ENCODE measurements around the gene SIGLEC6. TPM values are rescaled to one million over a fixed set of nuclear protein-coding genes. Genes with fewer than 3 reads are reported as not detected.

The SIGLEC6 gene
- 0.31 TPM in 1 of 2 replicates, not detected in the other for total RNA-seq (2021)
- long read RNA-seq, result 0 reads

DNA sequence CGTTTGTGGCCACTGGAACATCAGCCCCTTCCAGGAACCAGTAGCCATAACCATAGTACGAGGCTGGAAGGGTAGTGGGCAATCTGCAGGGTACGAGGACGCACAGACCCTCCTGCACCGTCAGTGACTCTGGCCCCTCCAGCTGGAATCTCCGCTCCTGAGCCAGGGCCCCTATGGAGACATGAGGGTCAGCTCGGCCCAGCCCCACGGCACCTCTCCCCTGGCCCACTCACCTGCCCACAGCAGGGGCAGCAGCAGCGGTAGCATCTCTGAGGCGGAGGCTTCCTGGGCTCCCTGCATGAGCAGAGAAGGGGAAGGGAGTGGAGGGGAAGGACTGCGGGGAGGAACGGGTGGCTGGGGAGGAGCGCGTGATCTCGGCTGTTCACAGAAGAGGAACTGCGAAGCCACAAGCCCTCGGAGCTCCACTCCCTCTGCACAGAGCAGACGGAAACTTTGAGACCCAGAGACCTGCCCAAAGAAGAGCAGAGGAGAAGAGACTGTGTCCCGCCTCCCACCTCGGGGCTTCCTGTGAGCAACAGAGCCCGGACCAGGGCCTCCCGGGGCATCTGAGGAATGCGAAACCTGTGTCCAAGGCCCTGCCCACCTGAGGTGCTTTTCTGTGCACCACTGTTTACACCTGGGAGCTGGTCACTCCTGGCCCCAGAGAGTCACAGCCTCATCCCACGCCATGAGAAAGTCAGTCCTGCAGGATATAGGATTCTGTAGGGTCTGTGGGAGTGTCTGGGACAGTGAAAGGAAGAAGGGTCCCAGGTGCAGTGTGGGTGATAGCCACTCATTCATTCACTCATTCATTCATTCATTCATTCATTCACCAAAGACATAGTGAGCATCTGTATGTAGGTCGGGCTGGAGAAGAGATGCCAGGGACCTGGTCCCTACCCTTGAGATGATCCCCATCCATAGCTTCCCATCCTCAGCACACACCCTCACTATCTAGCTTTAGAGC, at the start of gene SIGLEC6:
Gene SIGLEC6 (minus strand): TSS at position 322 of the 967 bp plus-strand sequence. CDS start 22 bp downstream, at position 300.
- H3K4me3 Mint-ChIP-seq, result no peak within 1 kb of the TSS
- H3K27ac ChIP-seq (ENCODE audit: insufficient read length, low read depth, low read length), result no peak within 1 kb of the TSS
- no peak within 1 kb of the TSS for H3T11ph ChIP-seq (ENCODE audit: low read length)
- no peak within 1 kb of the TSS for H2AFZ ChIP-seq (ENCODE audit: low read length)
- no peaks in the 10 kb centered on the region for H3K4me1 ChIP-seq (ENCODE audit: insufficient read depth, low read length)
- no peaks in the 10 kb centered on the region for H3K27me3 ChIP-seq (ENCODE audit: insufficient read depth, low read length)
- no peak within 1 kb of the TSS for H3K23ac ChIP-seq (ENCODE audit: insufficient read length, low read depth, low read length)
- no peak within 1 kb of the TSS for H2BK5ac ChIP-seq (ENCODE audit: insufficient read length, low read length)
- TF ChIP-seq, protein P1, sequence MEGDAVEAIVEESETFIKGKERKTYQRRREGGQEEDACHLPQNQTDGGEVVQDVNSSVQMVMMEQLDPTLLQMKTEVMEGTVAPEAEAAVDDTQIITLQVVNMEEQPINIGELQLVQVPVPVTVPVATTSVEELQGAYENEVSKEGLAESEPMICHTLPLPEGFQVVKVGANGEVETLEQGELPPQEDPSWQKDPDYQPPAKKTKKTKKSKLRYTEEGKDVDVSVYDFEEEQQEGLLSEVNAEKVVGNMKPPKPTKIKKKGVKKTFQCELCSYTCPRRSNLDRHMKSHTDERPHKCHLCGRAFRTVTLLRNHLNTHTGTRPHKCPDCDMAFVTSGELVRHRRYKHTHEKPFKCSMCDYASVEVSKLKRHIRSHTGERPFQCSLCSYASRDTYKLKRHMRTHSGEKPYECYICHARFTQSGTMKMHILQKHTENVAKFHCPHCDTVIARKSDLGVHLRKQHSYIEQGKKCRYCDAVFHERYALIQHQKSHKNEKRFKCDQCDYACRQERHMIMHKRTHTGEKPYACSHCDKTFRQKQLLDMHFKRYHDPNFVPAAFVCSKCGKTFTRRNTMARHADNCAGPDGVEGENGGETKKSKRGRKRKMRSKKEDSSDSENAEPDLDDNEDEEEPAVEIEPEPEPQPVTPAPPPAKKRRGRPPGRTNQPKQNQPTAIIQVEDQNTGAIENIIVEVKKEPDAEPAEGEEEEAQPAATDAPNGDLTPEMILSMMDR (conservative IDR thresholded peaks at IDR 0.05), result no peak
- no peak within 1 kb of the TSS for H3K4me2 ChIP-seq (ENCODE audit: insufficient read depth, insufficient read length, low read length)
- H2BK20ac ChIP-seq (ENCODE audit: low read depth, low read length, poor library complexity, severe bottlenecking), result no peak within 1 kb of the TSS
- H3K9me3 Mint-ChIP-seq, result peaks cover 49 to 93% of the 10 kb centered on the region in 2 experiments
- no peaks in the 10 kb centered on the region for H3K79me2 ChIP-seq (ENCODE audit: insufficient read depth, low read length)
- no peak within 1 kb of the TSS for H3K27ac Mint-ChIP-seq
- no peak within 1 kb of the TSS for H2BK120ac ChIP-seq (ENCODE audit: low read depth, low read length, poor library complexity, severe bottlenecking)
- H3K56ac ChIP-seq (ENCODE audit: insufficient read length, low read depth, low read length), result no peak within 1 kb of the TSS
- peaks cover 50% of the 10 kb centered on the region for H3K27me3 Mint-ChIP-seq (ENCODE audit: low read depth)
- no peak within 1 kb of the TSS for H3K9ac ChIP-seq (ENCODE audit: extremely low read depth, insufficient read length, low read length)
- peaks cover 0 to 8% of the 10 kb centered on the region in 2 experiments; a peak in 2 of 4 replicates for H3K4me1 Mint-ChIP-seq
- H3K14ac ChIP-seq (ENCODE audit: insufficient read depth, low read length), result no peak within 1 kb of the TSS; the same call in 1 of the 2 replicates
- H3K79me1 ChIP-seq (ENCODE audit: insufficient read depth, low read depth, low read length, poor library complexity, severe bottlenecking), result no peaks in the 10 kb centered on the region
- H4K20me1 ChIP-seq (ENCODE audit: control insufficient read depth, insufficient read depth, insufficient read length), result no peaks in the 10 kb centered on the region
- H2BK12ac ChIP-seq (ENCODE audit: insufficient read length, low read depth, low read length), result no peak within 1 kb of the TSS
- no peaks in the 10 kb centered on the region for H3K23me2 ChIP-seq (ENCODE audit: insufficient read length, low read depth, low read length, poor library complexity, severe bottlenecking)
- no peak within 1 kb of the TSS for H2BK15ac ChIP-seq (ENCODE audit: low read depth, low read length)
- H4K5ac ChIP-seq (ENCODE audit: insufficient read length, low read depth, low read length), result no peak within 1 kb of the TSS
- no CpG with 5 or more reads among the region's 25 CpGs for WGBS (ENCODE audit: extremely low coverage, insufficient read length, low lambda C conversion rate)
- no peak within 1 kb of the TSS for H3K18ac ChIP-seq (ENCODE audit: insufficient read length, low read depth, low read length)
- no peaks in the 10 kb centered on the region for H3K9me3 ChIP-seq (ENCODE audit: control insufficient read depth, low read depth, low read length)
- H4K91ac ChIP-seq (ENCODE audit: insufficient read length, low read depth, low read length), result no peak within 1 kb of the TSS
- no peak within 1 kb of the TSS for H4K8ac ChIP-seq (replicated peaks; ENCODE audit: insufficient read length, low read depth, low read length)
- no peaks in the 10 kb centered on the region; a peak in 2 of 7 replicates for H3K36me3 Mint-ChIP-seq (ENCODE audit: insufficient read depth in 1 of 3, low read depth in 3 of 3)
- H2AK5ac ChIP-seq (ENCODE audit: insufficient read length, low read length), result no peak within 1 kb of the TSS
- no peak for DNase-seq
- no peak within 1 kb of the TSS for H3K4ac ChIP-seq (ENCODE audit: low read depth, low read length)

Data from H9 (cell line).